ENCODE data around the gene ONECUT3.

The ONECUT3 gene

DNA sequence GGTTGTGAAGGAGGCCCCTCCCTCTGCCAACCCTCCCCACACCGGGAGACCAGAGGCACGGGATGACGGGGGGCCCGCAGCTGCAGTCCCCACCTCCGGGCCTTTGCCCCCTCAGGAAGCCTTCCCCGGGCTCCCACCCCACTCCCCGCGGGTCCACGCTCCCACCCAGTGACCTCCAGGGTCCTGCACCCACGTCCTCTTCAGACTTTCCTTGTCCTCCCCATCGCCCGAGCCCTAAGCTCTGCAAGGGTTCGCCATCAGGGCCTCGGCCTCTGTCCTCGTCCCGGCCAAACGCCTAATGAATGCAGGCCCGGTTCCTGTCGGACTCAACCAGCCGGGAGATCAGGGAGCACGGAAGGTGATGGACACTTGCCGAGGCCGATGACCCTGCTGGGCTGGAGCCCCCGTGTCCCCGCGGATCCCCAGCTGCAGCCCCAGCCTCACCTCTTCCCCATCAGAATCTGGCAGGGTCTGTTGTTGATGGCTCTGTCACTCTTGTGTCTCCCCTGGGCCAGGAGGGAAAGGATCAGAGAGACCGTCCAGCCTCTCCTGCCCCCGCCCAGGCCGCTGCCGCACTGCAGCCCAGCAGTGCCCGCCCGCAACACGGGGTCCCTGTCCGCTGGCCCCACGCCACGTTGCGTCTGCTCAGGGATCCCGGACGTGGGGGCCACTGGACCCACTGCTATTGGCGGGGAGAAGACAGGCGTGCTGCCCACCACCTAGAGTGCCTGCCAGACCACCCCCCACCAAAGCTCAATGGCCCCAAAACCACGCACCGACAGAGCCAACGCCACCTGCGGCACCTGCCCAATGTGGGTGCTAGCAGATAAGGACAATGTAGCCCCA lies 53.1 kb downstream of the ONECUT3 start:
- POLR2A ChIA-PET = no interaction called here
- TF ChIP-seq ARNT (IDR thresholded peaks at IDR 0.05) (no peak), FOXM1 (IDR thresholded peaks at IDR 0.05; ENCODE audit: borderline replicate concordance) (no peak), NFRKB (IDR thresholded peaks at IDR 0.05) (no peak), FOXK2 (IDR thresholded peaks at IDR 0.05) (no peak), LEF1 (IDR thresholded peaks at IDR 0.05; ENCODE audit: borderline replicate concordance) (no peak), ZNF384 (IDR thresholded peaks at IDR 0.05) (no peak), FOXA1 (IDR thresholded peaks at IDR 0.05) (no peak), TARDBP (IDR thresholded peaks at IDR 0.05) (no peak), HDGF (IDR thresholded peaks at IDR 0.05; ENCODE audit: borderline replicate concordance) (no peak), L3MBTL2 (conservative IDR thresholded peaks at IDR 0.05) (no peak), CTBP1 (IDR thresholded peaks at IDR 0.05; ENCODE audit: borderline replicate concordance) (no peak)
- CTCF ChIA-PET = interaction anchor here (0.6 kb wide), 1 partner anchor 15 kb away, joined by 6 read pairs; no protein-coding TSS in a partner anchor

DNA sequence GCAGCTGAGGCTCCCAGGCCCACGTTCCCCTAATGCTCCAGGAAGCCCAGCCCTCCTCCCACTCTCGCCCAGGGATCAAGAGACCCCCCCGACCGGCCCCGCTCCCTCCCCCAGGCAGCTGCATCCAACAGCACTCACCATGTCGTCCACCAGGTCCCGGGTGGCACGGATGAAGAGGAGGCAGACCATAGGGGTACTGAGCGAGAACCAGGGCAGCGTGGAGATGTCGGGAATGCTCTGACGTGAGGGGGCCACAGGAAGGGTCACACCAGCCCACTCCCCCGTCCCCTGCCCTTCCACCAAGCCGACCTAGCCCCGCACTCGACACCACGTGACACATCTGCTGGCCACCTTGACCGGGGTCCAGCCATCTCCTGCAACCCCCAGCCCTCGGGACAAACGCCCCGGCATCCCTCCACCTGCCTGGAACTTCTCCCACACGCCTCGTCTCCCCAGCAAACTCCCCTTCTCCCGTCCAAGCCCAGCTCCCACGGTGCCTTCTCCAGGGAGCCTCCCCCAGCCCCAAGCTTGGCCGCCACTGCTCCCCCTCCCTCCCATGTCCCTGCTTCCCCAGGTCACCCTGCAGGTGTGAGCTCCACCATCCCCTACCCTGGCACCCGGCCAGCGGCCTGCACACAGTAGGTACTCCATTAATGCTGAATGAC lies 53.9 kb downstream of the ONECUT3 start:
- TF ChIP-seq, protein P1, sequence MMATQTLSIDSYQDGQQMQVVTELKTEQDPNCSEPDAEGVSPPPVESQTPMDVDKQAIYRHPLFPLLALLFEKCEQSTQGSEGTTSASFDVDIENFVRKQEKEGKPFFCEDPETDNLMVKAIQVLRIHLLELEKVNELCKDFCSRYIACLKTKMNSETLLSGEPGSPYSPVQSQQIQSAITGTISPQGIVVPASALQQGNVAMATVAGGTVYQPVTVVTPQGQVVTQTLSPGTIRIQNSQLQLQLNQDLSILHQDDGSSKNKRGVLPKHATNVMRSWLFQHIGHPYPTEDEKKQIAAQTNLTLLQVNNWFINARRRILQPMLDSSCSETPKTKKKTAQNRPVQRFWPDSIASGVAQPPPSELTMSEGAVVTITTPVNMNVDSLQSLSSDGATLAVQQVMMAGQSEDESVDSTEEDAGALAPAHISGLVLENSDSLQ (IDR thresholded peaks at IDR 0.05) = no peak
- TF ChIP-seq FOXM1 (IDR thresholded peaks at IDR 0.05; ENCODE audit: borderline replicate concordance) (no peak), FOXK2 (IDR thresholded peaks at IDR 0.05) (no peak), CTBP1 (IDR thresholded peaks at IDR 0.05; ENCODE audit: borderline replicate concordance) (no peak), NFRKB (IDR thresholded peaks at IDR 0.05) (no peak), LEF1 (IDR thresholded peaks at IDR 0.05; ENCODE audit: borderline replicate concordance) (no peak), SUZ12 (IDR thresholded peaks at IDR 0.05) (no peak), ZNF384 (IDR thresholded peaks at IDR 0.05) (no peak), L3MBTL2 (conservative IDR thresholded peaks at IDR 0.05) (no peak), HDGF (IDR thresholded peaks at IDR 0.05; ENCODE audit: borderline replicate concordance) (no peak), ARNT (IDR thresholded peaks at IDR 0.05) (no peak), TARDBP (IDR thresholded peaks at IDR 0.05) (no peak), BHLHE40 (IDR thresholded peaks at IDR 0.05; ENCODE audit: borderline replicate concordance) (no peak)
- ChIA-PET CTCF (no interaction called here), POLR2A (no interaction called here)
- DNase-seq (ENCODE audit: extremely low spot score) = no peak

More for the DNA sequence above, 53.1 kb downstream of the ONECUT3 start:
- DNase-seq (ENCODE audit: extremely low spot score) = no peak

DNA sequence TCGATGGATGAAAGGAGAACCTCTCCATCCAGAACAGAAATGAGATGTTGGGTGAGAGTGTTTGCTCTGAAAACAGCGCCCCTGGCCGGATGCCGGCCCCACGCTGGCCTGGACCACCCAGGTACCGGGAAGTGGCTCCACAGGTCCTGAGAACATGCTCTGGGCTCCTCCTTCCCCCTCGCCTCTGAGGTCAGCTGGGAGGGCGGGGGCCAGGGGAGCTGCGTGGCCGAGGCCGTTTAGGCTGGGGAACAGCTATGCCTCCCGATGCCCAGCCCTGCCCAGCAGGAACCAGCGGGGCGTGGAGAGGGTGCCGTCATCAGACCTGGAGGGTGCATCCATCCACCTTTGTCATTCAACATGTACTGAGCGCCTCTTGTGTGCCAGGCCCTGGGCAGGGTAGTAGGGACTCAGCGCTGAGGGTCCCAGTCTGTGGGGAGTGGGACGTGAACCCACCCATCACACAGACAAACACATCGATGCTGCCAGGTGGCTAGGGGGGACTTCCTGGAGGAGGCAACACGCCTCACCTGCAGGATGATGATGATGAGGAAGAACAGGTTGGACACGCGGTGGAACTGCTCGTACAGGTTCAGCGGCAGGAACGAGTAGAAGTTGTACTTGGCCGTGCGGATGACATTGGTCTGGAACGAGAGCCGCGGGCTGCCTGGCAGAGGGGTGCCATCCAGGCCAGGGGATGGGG lies 54.5 kb downstream of the ONECUT3 start:
- POLR2A ChIA-PET = no interaction called here
- TF ChIP-seq HDGF (IDR thresholded peaks at IDR 0.05; ENCODE audit: borderline replicate concordance) (no peak), CTBP1 (IDR thresholded peaks at IDR 0.05; ENCODE audit: borderline replicate concordance) (no peak), FOXA1 (IDR thresholded peaks at IDR 0.05) (no peak), LEF1 (IDR thresholded peaks at IDR 0.05; ENCODE audit: borderline replicate concordance) (no peak), FOXM1 (IDR thresholded peaks at IDR 0.05; ENCODE audit: borderline replicate concordance) (no peak), SP1 (IDR thresholded peaks at IDR 0.05) (no peak), ELF4 (IDR thresholded peaks at IDR 0.05) (no peak), TARDBP (IDR thresholded peaks at IDR 0.05) (no peak), FOXK2 (IDR thresholded peaks at IDR 0.05) (no peak), ARNT (IDR thresholded peaks at IDR 0.05) (no peak), ZNF384 (IDR thresholded peaks at IDR 0.05) (no peak), SUZ12 (IDR thresholded peaks at IDR 0.05) (no peak), BHLHE40 (IDR thresholded peaks at IDR 0.05; ENCODE audit: borderline replicate concordance) (no peak), NFRKB (IDR thresholded peaks at IDR 0.05) (no peak), L3MBTL2 (conservative IDR thresholded peaks at IDR 0.05) (no peak)
- TF ChIP-seq, protein P1 (IDR thresholded peaks at IDR 0.05) = no peak
- CTCF ChIA-PET = no interaction called here
- DNase-seq (ENCODE audit: extremely low spot score) = no peak

DNA sequence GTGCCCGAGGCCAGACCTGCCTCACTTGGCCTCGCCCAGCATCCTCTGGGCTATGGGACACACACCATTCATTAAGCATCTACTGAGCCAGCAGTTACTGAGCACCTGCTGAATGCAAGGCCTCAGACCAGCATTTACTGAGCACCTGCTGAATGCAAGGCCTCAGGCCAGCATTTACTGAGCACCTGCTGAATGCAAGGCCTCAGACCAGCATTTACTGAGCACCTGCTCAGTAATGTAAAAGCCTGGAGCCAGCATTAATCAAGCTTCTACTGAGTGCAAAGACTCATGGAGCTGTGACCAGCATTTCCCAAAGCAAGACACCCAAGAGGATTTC lies 55.1 kb downstream of the ONECUT3 start:
- ChIA-PET POLR2A (no interaction called here), CTCF (no interaction called here)
- no peak for DNase-seq (ENCODE audit: extremely low spot score)
- TF ChIP-seq SP1 (IDR thresholded peaks at IDR 0.05) (no peak), ZNF384 (IDR thresholded peaks at IDR 0.05) (no peak), L3MBTL2 (conservative IDR thresholded peaks at IDR 0.05) (no peak), FOXM1 (IDR thresholded peaks at IDR 0.05; ENCODE audit: borderline replicate concordance) (no peak)

DNA sequence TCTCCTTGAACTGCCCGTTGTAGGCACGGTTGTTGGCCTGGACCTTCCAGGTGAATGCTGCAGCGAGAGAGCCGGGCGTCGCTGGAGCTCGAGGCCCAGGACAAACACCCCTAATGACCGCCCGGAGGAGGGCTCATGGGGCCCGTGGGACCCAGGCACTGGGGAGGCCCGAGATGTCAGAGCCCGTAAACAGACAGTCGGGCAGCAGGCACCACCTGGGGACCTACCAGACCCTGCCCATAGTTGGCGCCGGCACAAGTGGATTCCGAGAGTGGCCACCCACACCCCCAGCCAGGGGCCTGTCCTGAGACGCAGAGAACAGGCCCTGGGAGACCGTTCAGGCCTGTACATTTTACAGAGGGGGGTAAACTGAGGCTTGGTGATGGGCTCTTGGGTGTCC lies 56.4 kb downstream of the ONECUT3 start:
- POLR2A ChIA-PET = no interaction called here
- CTCF ChIA-PET = interaction anchor here (0.6 to 2.5 kb wide), 2 partner anchors 16 to 265 kb away, joined by 8 read pairs; no protein-coding TSS in a partner anchor
- DNase-seq (ENCODE audit: extremely low spot score) = no peak
- no peak for TF ChIP-seq HDGF (IDR thresholded peaks at IDR 0.05; ENCODE audit: borderline replicate concordance)
- no peak for TF ChIP-seq NFRKB (IDR thresholded peaks at IDR 0.05)
- no peak for TF ChIP-seq ZNF384 (IDR thresholded peaks at IDR 0.05)
- no peak for TF ChIP-seq CTBP1 (IDR thresholded peaks at IDR 0.05; ENCODE audit: borderline replicate concordance)
- no peak for TF ChIP-seq FOXA1 (IDR thresholded peaks at IDR 0.05)
- no peak for TF ChIP-seq BHLHE40 (IDR thresholded peaks at IDR 0.05; ENCODE audit: borderline replicate concordance)
- no peak for TF ChIP-seq SUZ12 (IDR thresholded peaks at IDR 0.05)
- TF ChIP-seq L3MBTL2 (conservative IDR thresholded peaks at IDR 0.05) = no peak
- no peak for TF ChIP-seq SP1 (IDR thresholded peaks at IDR 0.05)
- TF ChIP-seq FOXM1 (IDR thresholded peaks at IDR 0.05; ENCODE audit: borderline replicate concordance) = no peak
- TF ChIP-seq ARNT (IDR thresholded peaks at IDR 0.05) = no peak
- TF ChIP-seq LEF1 (IDR thresholded peaks at IDR 0.05; ENCODE audit: borderline replicate concordance) = no peak
- TF ChIP-seq ELF4 (IDR thresholded peaks at IDR 0.05) = no peak
- no peak for TF ChIP-seq TARDBP (IDR thresholded peaks at IDR 0.05)
- TF ChIP-seq FOXK2 (IDR thresholded peaks at IDR 0.05) = no peak

All from HEK293T (cell line).